Liver (tissue), 9 donors: ENCODE data around the gene SDK2. TPM values are rescaled to one million over a fixed set of nuclear protein-coding genes. Genes with fewer than 3 reads are reported as not detected.

Experiments
- DNase-seq: peaks from one replicate; pipeline ENCODE4 v3.0.0-alpha.2; 2017; ENCODE audit warnings: low spot score
- H3K27ac ChIP-seq, 2 donors: one replicate each; pipeline ENCODE4 v1.7.0; 2013; ENCODE audit warnings: inconsistent platforms in 2 of 2, low read length in 2 of 2, control low read depth in 1 of 2, low read depth in 1 of 2, mild to moderate bottlenecking in 1 of 2
- H3K27me3 ChIP-seq, 4 donors: one replicate each; pipeline versions ENCODE4 v1.6.1 to v1.7.0; 2013; ENCODE audit warnings: low read length in 3 of 4, inconsistent platforms in 1 of 4, mild to moderate bottlenecking in 1 of 4, moderate library complexity in 1 of 4; ENCODE audit not compliant: control insufficient read depth in 4 of 4, insufficient read depth in 4 of 4
- H3K36me3 ChIP-seq, 4 donors: one replicate each; pipeline versions ENCODE4 v1.6.1 to v1.7.0; 2013; ENCODE audit warnings: low read length in 3 of 4, mild to moderate bottlenecking in 3 of 4, low read depth in 1 of 4, moderate library complexity in 1 of 4; ENCODE audit not compliant: control insufficient read depth in 4 of 4, insufficient read depth in 3 of 4
- H3K4me1 ChIP-seq, 4 donors: one replicate each; pipeline versions ENCODE4 v1.6.1 to v1.7.0; 2013; ENCODE audit warnings: low read length in 3 of 4, mild to moderate bottlenecking in 3 of 4, moderate library complexity in 1 of 4; ENCODE audit not compliant: control insufficient read depth in 4 of 4, insufficient read depth in 4 of 4
- H3K4me3 ChIP-seq, 3 donors: one replicate each; pipeline versions ENCODE4 v1.6.1 to v1.7.0; 2013; ENCODE audit warnings: low read length in 3 of 3, control low read depth in 1 of 3, low read depth in 1 of 3, mild to moderate bottlenecking in 1 of 3
- H3K9ac ChIP-seq, 2 donors: one replicate each; pipeline ENCODE4 v1.7.0; 2013; ENCODE audit warnings: low read length in 2 of 2, mild to moderate bottlenecking in 2 of 2, moderate library complexity in 2 of 2, control low read depth in 1 of 2, low read depth in 1 of 2
- H3K9me3 ChIP-seq, 4 donors: one replicate each; pipeline versions ENCODE4 v1.6.1 to v1.7.0; 2013; ENCODE audit warnings: low read length in 3 of 4; ENCODE audit not compliant: control insufficient read depth in 4 of 4
- ATF3 ChIP-seq: IDR thresholded peaks from 2 replicates; pipeline ENCODE4 v1.6.1; 2016; ENCODE audit warnings: antibody characterized with exemption
- EGR1 ChIP-seq, 2 donors: IDR thresholded peaks; 2 replicates each; pipeline ENCODE4 v1.6.1; 2016 to 2018; ENCODE audit warnings: antibody characterized with exemption in 2 of 2, low read depth in 2 of 2
- FOXA1 ChIP-seq: IDR thresholded peaks from 2 replicates; pipeline ENCODE4 v1.6.1; 2016; ENCODE audit warnings: antibody characterized with exemption
- FOXA2 ChIP-seq: IDR thresholded peaks from 2 replicates; pipeline ENCODE4 v1.6.1; 2016; ENCODE audit warnings: antibody characterized with exemption
- GABPA ChIP-seq, 2 donors: IDR thresholded peaks in 1 of 2; conservative IDR thresholded peaks in 1 of 2; 2 replicates each; pipeline ENCODE4 v1.6.1; 2016; ENCODE audit warnings: antibody characterized with exemption in 2 of 2, mild to moderate bottlenecking in 1 of 2, moderate library complexity in 1 of 2
- HNF4A ChIP-seq, 2 donors: conservative IDR thresholded peaks; 2 replicates each; pipeline ENCODE4 v1.6.1; 2016; ENCODE audit warnings: antibody characterized with exemption in 2 of 2, mild to moderate bottlenecking in 2 of 2
- HNF4G ChIP-seq: IDR thresholded peaks from 2 replicates; pipeline ENCODE4 v1.6.1; 2016; ENCODE audit warnings: antibody characterized with exemption
- JUND ChIP-seq, 2 donors: IDR thresholded peaks; 2 replicates each; pipeline ENCODE4 v1.6.1; 2016; ENCODE audit warnings: antibody characterized with exemption in 2 of 2
- NR2F2 ChIP-seq: IDR thresholded peaks from 2 replicates; pipeline ENCODE4 v1.6.1; 2016; ENCODE audit warnings: antibody characterized with exemption
- RAD21 ChIP-seq, 2 donors: IDR thresholded peaks; 2 replicates each; pipeline ENCODE4 v1.6.1; 2016; ENCODE audit warnings: antibody characterized with exemption in 2 of 2, mild to moderate bottlenecking in 2 of 2
- RXRA ChIP-seq, 2 donors: IDR thresholded peaks; 2 replicates each; pipeline ENCODE4 v1.6.1; 2017 to 2018; ENCODE audit warnings: antibody characterized with exemption in 2 of 2, mild to moderate bottlenecking in 1 of 2
- SP1 ChIP-seq: IDR thresholded peaks from 2 replicates; pipeline ENCODE4 v1.6.1; 2018; ENCODE audit warnings: antibody characterized with exemption, mild to moderate bottlenecking
- TAF1 ChIP-seq: conservative IDR thresholded peaks from 2 replicates; pipeline ENCODE4 v1.6.1; 2016; ENCODE audit warnings: antibody characterized with exemption, mild to moderate bottlenecking
- YY1 ChIP-seq: IDR thresholded peaks from 2 replicates; pipeline ENCODE4 v1.6.1; 2016; ENCODE audit warnings: antibody characterized with exemption, mild to moderate bottlenecking
- WGBS: extraction: QIAGEN DNeasy Blood & Tissue Kit; methylation state at CpG from one replicate; pipeline ENCODE4 v1.1.7; 2013; 5-methylcytosine and 5-hydroxymethylcytosine counted together
- polyA plus RNA-seq, 2 donors: library from polyadenylated mRNA; stranded (reverse) in 1 of 2; unstranded in 1 of 2; fragments of 200-250 nt in 1 of 2; fragments of >200 nt in 1 of 2; fragmentation: Nextera tagmentation in 1 of 2; extraction: Ambion mirVana in 1 of 2; gene quantifications; one replicate each; pipeline versions ENCODE4 v1.2.1 to v1.2.3, GENCODE V29; 2013 to 2015
- total RNA-seq, 2 donors: library from RNA; depleted of rRNA; stranded (reverse); fragments of >200 nt; gene quantifications; one replicate each; pipeline ENCODE4 v1.2.3, GENCODE V29; 2014
- TF ChIP-seq, protein P1 (sequence below): IDR thresholded peaks from 2 replicates; pipeline ENCODE4 v1.6.1; 2016; ENCODE audit warnings: antibody characterized with exemption
- TF ChIP-seq, protein P2 (sequence below): IDR thresholded peaks from 2 replicates; pipeline ENCODE4 v1.6.1; 2016; ENCODE audit warnings: antibody characterized with exemption, mild to moderate bottlenecking
- TF ChIP-seq, protein P3 (sequence below): fragments of 150-350 bp; IDR thresholded peaks from 2 replicates; pipeline ENCODE4 v1.5.1; 2017; ENCODE audit warnings: improper control_type of control experiment, low read depth, low read length; ENCODE audit not compliant: missing input control
- TF ChIP-seq, protein P4 (sequence below): IDR thresholded peaks from 2 replicates; pipeline ENCODE4 v1.6.1; 2016; ENCODE audit warnings: antibody characterized with exemption
- donor health status: healthy.
- donor health status: healthy.
- donor health status: healthy.
- donor health status: healthy.
- donor health status: healthy.

SDK2 gene
- total and polyA plus RNA-seq, 4 donors, result 0.05 to 0.42 (median 0.10) TPM

DNA sequence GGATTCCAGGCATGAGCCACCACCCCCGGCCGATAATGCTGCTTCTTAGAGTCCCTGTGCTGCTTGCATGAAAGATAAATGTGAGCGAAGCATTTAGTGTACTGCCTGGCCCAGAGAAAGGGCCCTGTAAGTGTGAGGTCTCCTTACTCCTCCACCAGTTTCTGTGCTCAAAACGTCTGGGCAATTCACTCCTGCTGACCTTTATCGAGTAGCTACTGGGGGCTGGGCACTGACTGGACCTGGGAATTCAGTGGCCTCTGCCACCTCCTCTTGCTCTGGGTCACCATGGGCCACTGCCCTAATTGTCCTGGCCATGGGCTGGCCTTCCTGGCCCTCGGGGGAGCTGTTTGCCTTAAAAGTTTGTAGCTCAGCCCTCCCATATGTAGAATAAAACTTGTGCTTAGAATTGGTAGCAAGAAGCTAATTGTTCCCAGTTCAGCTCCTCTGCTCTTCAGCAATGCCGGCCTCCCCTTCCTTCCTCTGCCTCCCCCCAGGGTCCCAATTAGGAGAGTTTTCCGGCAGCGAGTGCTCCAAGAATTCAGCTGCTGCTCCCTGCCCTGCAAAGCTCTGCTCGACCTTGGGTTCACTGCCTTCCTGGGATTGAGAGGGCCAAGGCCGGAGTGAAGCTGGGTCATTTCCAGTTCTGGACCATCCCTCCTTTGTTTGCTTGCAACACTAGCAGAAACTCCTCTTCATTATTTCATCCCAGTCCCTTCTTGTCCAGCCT, 233.5 kb downstream of the SDK2 start:
- H3K9ac ChIP-seq, result no peak overlapping the region
- H3K4me1 ChIP-seq, result no peaks in the 10 kb centered on the region
- H3K27ac ChIP-seq, result no peak overlapping the region
- no peaks in the 10 kb centered on the region for H3K9me3 ChIP-seq
- no peaks in the 10 kb centered on the region for H3K36me3 ChIP-seq
- no peak overlapping the region for H3K4me3 ChIP-seq
- no peak for TF ChIP-seq JUND (IDR thresholded peaks at IDR 0.05)
- TF ChIP-seq YY1, result no peak
- no peak for TF ChIP-seq RAD21 (IDR thresholded peaks at IDR 0.05)
- TF ChIP-seq EGR1 (IDR thresholded peaks at IDR 0.05; ENCODE audit: low read depth in 2 of 2), result no peak
- TF ChIP-seq NR2F2, result peak; percentile 89
- TF ChIP-seq, protein P1, sequence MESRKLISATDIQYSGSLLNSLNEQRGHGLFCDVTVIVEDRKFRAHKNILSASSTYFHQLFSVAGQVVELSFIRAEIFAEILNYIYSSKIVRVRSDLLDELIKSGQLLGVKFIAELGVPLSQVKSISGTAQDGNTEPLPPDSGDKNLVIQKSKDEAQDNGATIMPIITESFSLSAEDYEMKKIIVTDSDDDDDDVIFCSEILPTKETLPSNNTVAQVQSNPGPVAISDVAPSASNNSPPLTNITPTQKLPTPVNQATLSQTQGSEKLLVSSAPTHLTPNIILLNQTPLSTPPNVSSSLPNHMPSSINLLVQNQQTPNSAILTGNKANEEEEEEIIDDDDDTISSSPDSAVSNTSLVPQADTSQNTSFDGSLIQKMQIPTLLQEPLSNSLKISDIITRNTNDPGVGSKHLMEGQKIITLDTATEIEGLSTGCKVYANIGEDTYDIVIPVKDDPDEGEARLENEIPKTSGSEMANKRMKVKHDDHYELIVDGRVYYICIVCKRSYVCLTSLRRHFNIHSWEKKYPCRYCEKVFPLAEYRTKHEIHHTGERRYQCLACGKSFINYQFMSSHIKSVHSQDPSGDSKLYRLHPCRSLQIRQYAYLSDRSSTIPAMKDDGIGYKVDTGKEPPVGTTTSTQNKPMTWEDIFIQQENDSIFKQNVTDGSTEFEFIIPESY, result no peak
- no peak for TF ChIP-seq FOXA2
- TF ChIP-seq FOXA1, result no peak
- TF ChIP-seq RXRA (IDR thresholded peaks at IDR 0.05), result peak; percentile 60 to 73
- TF ChIP-seq HNF4A (conservative IDR thresholded peaks at IDR 0.05), result no peak
- TF ChIP-seq HNF4G, result no peak
- no peak for TF ChIP-seq ATF3
- TF ChIP-seq TAF1, result no peak
- TF ChIP-seq, protein P2, sequence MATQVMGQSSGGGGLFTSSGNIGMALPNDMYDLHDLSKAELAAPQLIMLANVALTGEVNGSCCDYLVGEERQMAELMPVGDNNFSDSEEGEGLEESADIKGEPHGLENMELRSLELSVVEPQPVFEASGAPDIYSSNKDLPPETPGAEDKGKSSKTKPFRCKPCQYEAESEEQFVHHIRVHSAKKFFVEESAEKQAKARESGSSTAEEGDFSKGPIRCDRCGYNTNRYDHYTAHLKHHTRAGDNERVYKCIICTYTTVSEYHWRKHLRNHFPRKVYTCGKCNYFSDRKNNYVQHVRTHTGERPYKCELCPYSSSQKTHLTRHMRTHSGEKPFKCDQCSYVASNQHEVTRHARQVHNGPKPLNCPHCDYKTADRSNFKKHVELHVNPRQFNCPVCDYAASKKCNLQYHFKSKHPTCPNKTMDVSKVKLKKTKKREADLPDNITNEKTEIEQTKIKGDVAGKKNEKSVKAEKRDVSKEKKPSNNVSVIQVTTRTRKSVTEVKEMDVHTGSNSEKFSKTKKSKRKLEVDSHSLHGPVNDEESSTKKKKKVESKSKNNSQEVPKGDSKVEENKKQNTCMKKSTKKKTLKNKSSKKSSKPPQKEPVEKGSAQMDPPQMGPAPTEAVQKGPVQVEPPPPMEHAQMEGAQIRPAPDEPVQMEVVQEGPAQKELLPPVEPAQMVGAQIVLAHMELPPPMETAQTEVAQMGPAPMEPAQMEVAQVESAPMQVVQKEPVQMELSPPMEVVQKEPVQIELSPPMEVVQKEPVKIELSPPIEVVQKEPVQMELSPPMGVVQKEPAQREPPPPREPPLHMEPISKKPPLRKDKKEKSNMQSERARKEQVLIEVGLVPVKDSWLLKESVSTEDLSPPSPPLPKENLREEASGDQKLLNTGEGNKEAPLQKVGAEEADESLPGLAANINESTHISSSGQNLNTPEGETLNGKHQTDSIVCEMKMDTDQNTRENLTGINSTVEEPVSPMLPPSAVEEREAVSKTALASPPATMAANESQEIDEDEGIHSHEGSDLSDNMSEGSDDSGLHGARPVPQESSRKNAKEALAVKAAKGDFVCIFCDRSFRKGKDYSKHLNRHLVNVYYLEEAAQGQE, result peak; percentile 29
- peak; percentile 32 for TF ChIP-seq SP1
- TF ChIP-seq, protein P3, sequence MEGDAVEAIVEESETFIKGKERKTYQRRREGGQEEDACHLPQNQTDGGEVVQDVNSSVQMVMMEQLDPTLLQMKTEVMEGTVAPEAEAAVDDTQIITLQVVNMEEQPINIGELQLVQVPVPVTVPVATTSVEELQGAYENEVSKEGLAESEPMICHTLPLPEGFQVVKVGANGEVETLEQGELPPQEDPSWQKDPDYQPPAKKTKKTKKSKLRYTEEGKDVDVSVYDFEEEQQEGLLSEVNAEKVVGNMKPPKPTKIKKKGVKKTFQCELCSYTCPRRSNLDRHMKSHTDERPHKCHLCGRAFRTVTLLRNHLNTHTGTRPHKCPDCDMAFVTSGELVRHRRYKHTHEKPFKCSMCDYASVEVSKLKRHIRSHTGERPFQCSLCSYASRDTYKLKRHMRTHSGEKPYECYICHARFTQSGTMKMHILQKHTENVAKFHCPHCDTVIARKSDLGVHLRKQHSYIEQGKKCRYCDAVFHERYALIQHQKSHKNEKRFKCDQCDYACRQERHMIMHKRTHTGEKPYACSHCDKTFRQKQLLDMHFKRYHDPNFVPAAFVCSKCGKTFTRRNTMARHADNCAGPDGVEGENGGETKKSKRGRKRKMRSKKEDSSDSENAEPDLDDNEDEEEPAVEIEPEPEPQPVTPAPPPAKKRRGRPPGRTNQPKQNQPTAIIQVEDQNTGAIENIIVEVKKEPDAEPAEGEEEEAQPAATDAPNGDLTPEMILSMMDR, result no peak
- TF ChIP-seq, protein P4, sequence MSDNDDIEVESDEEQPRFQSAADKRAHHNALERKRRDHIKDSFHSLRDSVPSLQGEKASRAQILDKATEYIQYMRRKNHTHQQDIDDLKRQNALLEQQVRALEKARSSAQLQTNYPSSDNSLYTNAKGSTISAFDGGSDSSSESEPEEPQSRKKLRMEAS, result no peak
- no peak for TF ChIP-seq GABPA (IDR thresholded peaks at IDR 0.05 in 1 of 2, conservative IDR thresholded peaks at IDR 0.05 in 1 of 2)
- no peak for DNase-seq
- WGBS, result 52% methylated on average over 11 of the region's 11 CpGs
- H3K27me3 ChIP-seq, result no peaks in the 10 kb centered on the region
